Hematopoietic multipotent progenitor cell treated with erythropoietin and hydrocortisone succinate and interleukin-3 and kit ligand, for 8 days (in vitro differentiated cells): ENCODE results near the gene PIK3CA.

Source experiments
- DNase-seq: peaks from one replicate; pipeline ENCODE4 v3.0.0-alpha.2; 2015

PIK3CA gene

GRCh38 chr3:179158336-179159039, 10.3 kb downstream of the PIK3CA start:
- DNase-seq = no peak

- no peak for DNase-seq
Measured at GRCh38 chr3:179163503-179163902, 15.3 kb downstream of the PIK3CA start.

GRCh38 chr3:179164857-179165256, 16.7 kb downstream of the PIK3CA start:
- DNase-seq = no peak

- no peak for DNase-seq
Measured at GRCh38 chr3:179166561-179167201, 18.5 kb downstream of the PIK3CA start.

GRCh38 chr3:179168918-179169317, 20.8 kb downstream of the PIK3CA start:
- DNase-seq = no peak

- no peak for DNase-seq
Measured at GRCh38 chr3:179172546-179172945, 24.4 kb downstream of the PIK3CA start.

- DNase-seq = no peak
Measured at GRCh38 chr3:179174316-179174715, 26.2 kb downstream of the PIK3CA start.

- no peak for DNase-seq
Measured at GRCh38 chr3:179174898-179175297, 26.7 kb downstream of the PIK3CA start.

- no peak for DNase-seq
Measured at GRCh38 chr3:179175358-179175757, 27.2 kb downstream of the PIK3CA start.

- no peak for DNase-seq
Measured at GRCh38 chr3:179177611-179178010, 29.5 kb downstream of the PIK3CA start.

- DNase-seq = no peak
Measured at GRCh38 chr3:179179256-179179655, 31.1 kb downstream of the PIK3CA start.

GRCh38 chr3:179179979-179180759, 32.0 kb downstream of the PIK3CA start:
- peak; percentile 33 for DNase-seq

GRCh38 chr3:179181021-179181472, 32.9 kb downstream of the PIK3CA start:
- peak; percentile 51 for DNase-seq

GRCh38 chr3:179181993-179182551, 33.9 kb downstream of the PIK3CA start:
- peak; percentile 23 for DNase-seq

- no peak for DNase-seq
Measured at GRCh38 chr3:179182902-179183301, 34.7 kb downstream of the PIK3CA start.

GRCh38 chr3:179184826-179185225, 36.7 kb downstream of the PIK3CA start:
- DNase-seq = peak; percentile 19

- DNase-seq = no peak
Measured at GRCh38 chr3:179186426-179186825, 38.3 kb downstream of the PIK3CA start.

- no peak for DNase-seq
Measured at GRCh38 chr3:179189759-179190158, 41.6 kb downstream of the PIK3CA start.

GRCh38 chr3:179190581-179190980, 42.4 kb downstream of the PIK3CA start:
- no peak for DNase-seq

GRCh38 chr3:179192542-179192941, 44.4 kb downstream of the PIK3CA start:
- no peak for DNase-seq

GRCh38 chr3:179194931-179195330, 46.8 kb downstream of the PIK3CA start:
- DNase-seq = no peak

- DNase-seq = no peak
Measured at GRCh38 chr3:179196098-179196497, 47.9 kb downstream of the PIK3CA start.

GRCh38 chr3:179196700-179197099, 48.5 kb downstream of the PIK3CA start:
- DNase-seq = no peak
